ENCODE measurements around the gene PPP2R5D.

DNA sequence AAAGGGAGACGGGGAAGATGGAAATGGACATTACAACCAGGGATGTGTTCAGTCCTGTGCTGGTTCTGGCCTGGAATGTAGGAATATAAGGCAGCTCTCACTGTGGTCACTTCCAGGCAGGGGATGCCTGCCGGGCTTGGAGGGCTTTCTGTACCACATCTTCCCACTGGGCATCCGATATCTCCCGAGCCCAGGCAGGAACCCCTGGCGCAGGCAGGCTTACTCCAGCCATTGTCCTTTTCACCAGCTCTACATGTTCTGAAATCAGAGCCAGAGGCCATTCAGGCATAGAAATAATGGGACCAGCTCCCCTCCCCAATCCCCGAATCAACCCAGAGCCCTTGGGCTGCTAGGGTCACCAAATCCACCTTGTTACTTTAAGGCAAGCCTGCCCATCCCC lies 28.0 kb downstream of the PPP2R5D start:
- TF ChIP-seq, protein P1, sequence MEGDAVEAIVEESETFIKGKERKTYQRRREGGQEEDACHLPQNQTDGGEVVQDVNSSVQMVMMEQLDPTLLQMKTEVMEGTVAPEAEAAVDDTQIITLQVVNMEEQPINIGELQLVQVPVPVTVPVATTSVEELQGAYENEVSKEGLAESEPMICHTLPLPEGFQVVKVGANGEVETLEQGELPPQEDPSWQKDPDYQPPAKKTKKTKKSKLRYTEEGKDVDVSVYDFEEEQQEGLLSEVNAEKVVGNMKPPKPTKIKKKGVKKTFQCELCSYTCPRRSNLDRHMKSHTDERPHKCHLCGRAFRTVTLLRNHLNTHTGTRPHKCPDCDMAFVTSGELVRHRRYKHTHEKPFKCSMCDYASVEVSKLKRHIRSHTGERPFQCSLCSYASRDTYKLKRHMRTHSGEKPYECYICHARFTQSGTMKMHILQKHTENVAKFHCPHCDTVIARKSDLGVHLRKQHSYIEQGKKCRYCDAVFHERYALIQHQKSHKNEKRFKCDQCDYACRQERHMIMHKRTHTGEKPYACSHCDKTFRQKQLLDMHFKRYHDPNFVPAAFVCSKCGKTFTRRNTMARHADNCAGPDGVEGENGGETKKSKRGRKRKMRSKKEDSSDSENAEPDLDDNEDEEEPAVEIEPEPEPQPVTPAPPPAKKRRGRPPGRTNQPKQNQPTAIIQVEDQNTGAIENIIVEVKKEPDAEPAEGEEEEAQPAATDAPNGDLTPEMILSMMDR (conservative IDR thresholded peaks at IDR 0.05; ENCODE audit: low read length): no peak
- TF ChIP-seq EZH2phosphoT487 (IDR thresholded peaks at IDR 0.05; ENCODE audit: borderline replicate concordance): no peak
